ENCODE measurements around the gene PARP9. TPM values are rescaled to one million over a fixed set of nuclear protein-coding genes. Genes with fewer than 3 reads are reported as not detected.

PARP9 gene
- total and polyA plus RNA-seq, 2 of the 13 experiments (the other 11 are each of a cell fraction or from before 2014, with no cell fraction given) = 6.5 to 10.6 TPM

DNA sequence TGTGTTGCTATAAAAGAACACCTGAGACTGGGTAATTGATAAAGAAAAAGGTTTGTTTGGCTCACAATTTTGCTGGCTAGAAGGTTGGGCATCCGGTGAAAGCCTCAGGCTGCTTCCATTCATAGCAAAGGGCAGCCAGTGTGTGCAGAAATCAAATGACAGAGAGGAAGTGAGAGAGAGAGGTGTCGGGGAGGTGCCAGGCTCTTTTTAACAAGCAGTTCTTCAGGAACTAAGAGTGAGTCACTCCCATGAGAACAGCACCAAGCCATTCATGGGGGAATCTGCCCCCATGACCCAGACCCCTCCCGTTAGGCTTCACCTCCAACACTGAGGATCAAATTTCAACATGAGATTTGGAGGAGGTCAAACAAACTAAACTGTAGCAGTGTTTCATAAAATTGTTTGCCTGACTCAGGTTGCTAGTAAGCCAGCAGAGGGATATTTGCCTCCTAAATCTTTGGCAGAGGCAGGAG lies 8.9 kb upstream of the PARP9 start (continued):
- TF ChIP-seq MLLT10 (CRISPR knock-in tag; IDR thresholded peaks at IDR 0.05) (no peak), EP300 (IDR thresholded peaks at IDR 0.05; ENCODE audit: low read depth in 2 of 2, low read length in 2 of 2) (peak in 1 of 2 experiments; percentile 53; a peak in 1 of 4 replicates), EP300 (CRISPR knock-in tag; IDR thresholded peaks at IDR 0.05; ENCODE audit: borderline replicate concordance) (no peak), SP1 (IDR thresholded peaks at IDR 0.05) (no peak), SP1 (CRISPR knock-in tag; IDR thresholded peaks at IDR 0.05) (no peak), ZNF780A (CRISPR knock-in tag; IDR thresholded peaks at IDR 0.05) (no peak), NR2F1 (CRISPR knock-in tag; IDR thresholded peaks at IDR 0.05) (peak; percentile 86 to 93), ZNF260 (CRISPR knock-in tag; IDR thresholded peaks at IDR 0.05; ENCODE audit: borderline replicate concordance, low read depth) (no peak), ZNF430 (CRISPR knock-in tag; IDR thresholded peaks at IDR 0.05) (no peak), MIER2 (CRISPR knock-in tag; IDR thresholded peaks at IDR 0.05) (no peak), MXI1 (IDR thresholded peaks at IDR 0.05; ENCODE audit: borderline replicate concordance, low read depth, low read length) (peak; percentile 27; the same call in 1 of the 3 replicates), IRF2 (CRISPR knock-in tag; IDR thresholded peaks at IDR 0.05) (peak; percentile 81; the same call in 1 of the 2 replicates), BHLHE40 (IDR thresholded peaks at IDR 0.05; ENCODE audit: low read length) (no peak), HMGA1 (CRISPR knock-in tag; conservative IDR thresholded peaks at IDR 0.05) (no peak)
- TF ChIP-seq, protein P1, sequence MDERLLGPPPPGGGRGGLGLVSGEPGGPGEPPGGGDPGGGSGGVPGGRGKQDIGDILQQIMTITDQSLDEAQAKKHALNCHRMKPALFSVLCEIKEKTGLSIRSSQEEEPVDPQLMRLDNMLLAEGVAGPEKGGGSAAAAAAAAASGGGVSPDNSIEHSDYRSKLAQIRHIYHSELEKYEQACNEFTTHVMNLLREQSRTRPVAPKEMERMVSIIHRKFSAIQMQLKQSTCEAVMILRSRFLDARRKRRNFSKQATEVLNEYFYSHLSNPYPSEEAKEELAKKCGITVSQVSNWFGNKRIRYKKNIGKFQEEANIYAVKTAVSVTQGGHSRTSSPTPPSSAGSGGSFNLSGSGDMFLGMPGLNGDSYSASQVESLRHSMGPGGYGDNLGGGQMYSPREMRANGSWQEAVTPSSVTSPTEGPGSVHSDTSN (CRISPR knock-in tag; IDR thresholded peaks at IDR 0.05) = no peak
- TF ChIP-seq, protein P2, sequence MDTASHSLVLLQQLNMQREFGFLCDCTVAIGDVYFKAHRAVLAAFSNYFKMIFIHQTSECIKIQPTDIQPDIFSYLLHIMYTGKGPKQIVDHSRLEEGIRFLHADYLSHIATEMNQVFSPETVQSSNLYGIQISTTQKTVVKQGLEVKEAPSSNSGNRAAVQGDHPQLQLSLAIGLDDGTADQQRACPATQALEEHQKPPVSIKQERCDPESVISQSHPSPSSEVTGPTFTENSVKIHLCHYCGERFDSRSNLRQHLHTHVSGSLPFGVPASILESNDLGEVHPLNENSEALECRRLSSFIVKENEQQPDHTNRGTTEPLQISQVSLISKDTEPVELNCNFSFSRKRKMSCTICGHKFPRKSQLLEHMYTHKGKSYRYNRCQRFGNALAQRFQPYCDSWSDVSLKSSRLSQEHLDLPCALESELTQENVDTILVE (CRISPR knock-in tag; IDR thresholded peaks at IDR 0.05) = no peak
- TF ChIP-seq, protein P3, sequence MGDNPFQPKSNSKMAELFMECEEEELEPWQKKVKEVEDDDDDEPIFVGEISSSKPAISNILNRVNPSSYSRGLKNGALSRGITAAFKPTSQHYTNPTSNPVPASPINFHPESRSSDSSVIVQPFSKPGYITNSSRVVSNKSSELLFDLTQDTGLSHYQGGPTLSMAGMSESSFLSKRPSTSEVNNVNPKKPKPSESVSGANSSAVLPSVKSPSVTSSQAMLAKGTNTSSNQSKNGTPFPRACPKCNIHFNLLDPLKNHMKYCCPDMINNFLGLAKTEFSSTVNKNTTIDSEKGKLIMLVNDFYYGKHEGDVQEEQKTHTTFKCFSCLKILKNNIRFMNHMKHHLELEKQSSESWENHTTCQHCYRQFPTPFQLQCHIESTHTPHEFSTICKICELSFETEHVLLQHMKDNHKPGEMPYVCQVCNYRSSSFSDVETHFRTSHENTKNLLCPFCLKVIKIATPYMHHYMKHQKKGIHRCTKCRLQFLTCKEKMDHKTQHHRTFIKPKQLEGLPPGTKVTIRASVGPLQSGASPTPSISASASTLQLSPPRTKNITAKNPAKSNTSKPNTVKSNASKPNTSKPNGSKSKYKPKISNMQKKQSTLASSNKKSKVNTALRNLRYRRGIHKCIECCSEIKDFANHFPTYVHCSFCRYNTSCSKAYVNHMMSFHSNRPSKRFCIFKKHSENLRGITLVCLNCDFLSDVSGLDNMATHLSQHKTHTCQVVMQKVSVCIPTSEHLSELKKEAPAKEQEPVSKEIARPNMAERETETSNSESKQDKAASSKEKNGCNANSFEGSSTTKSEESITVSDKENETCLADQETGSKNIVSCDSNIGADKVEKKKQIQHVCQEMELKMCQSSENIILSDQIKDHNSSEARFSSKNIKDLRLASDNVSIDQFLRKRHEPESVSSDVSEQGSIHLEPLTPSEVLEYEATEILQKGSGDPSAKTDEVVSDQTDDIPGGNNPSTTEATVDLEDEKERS (CRISPR knock-in tag; IDR thresholded peaks at IDR 0.05) = no peak
- TF ChIP-seq, protein P4, sequence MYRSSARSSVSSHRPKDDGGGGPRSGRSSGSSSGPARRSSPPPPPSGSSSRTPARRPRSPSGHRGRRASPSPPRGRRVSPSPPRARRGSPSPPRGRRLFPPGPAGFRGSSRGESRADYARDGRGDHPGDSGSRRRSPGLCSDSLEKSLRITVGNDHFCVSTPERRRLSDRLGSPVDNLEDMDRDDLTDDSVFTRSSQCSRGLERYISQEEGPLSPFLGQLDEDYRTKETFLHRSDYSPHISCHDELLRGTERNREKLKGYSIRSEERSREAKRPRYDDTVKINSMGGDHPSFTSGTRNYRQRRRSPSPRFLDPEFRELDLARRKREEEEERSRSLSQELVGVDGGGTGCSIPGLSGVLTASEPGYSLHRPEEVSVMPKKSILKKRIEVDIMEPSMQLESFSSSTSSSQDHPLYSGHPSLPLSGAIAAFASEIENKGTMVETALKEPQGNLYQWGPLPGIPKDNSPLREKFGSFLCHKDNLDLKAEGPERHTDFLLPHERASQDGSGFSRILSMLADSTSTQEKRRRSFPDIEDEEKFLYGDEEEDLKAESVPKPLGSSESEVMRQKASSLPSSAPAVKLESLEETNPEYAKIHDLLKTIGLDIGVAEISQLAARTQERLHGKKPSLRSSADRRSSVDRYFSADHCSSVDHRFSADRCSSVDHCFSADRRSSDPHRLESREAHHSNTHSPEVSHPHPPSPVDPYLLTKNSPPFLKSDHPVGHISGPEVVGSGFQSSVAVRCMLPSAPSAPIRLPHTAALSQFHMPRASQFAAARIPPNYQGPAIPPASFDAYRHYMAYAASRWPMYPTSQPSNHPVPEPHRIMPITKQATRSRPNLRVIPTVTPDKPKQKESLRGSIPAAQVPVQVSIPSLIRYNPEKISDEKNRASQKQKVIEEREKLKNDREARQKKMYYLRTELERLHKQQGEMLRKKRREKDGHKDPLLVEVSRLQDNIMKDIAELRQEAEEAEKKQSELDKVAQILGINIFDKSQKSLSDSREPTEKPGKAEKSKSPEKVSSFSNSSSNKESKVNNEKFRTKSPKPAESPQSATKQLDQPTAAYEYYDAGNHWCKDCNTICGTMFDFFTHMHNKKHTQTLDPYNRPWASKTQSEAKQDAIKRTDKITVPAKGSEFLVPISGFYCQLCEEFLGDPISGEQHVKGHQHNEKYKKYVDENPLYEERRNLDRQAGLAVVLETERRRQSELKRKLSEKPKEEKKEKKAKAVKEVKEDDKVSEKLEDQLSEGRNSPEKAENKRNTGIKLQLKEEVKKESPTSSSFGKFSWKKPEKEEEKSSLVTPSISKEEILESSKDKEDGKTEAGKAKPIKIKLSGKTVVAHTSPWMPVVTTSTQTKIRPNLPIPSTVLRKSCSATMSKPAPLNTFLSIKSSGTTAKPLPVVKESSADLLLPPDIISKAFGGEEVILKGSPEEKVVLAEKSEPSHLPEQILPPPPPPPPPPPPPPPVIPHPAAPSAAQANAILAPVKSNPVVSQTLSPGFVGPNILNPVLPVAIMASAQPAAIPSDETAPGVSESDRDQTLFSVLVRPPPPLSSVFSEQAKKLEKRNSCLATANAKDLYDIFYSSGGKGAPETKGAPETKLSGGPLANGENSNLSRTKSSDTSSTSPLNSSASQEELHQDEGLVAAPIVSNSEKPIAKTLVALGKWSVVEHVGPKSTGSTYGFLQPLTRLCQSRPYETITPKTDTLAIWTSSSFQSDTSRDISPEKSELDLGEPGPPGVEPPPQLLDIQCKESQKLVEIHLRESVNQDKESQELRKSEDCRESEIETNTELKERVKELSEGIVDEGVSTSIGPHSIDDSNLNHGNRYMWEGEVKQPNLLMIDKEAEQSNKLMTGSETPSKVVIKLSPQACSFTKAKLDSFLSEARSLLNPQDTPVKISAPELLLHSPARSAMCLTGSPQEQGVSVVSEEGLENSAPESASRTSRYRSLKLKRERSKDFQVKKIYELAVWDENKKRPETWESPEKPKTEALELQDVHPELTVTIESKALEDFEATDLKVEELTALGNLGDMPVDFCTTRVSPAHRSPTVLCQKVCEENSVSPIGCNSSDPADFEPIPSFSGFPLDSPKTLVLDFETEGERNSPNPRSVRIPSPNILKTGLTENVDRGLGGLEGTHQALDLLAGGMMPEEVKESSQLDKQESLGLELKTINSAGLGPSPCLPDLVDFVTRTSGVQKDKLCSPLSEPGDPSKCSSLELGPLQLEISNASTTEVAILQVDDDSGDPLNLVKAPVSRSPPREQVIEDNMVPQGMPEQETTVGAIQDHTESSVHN (CRISPR knock-in tag; IDR thresholded peaks at IDR 0.05) = no peak
